ENCODE measurements around the gene LANCL2.

The LANCL2 gene

GRCh38 chr7:55464422-55464821 lies 99.3 kb downstream of the LANCL2 start:
- DNase-seq (ENCODE audit: extremely low read depth, insufficient read length), result no peak
- peaks cover 26% of the 10 kb centered on the region for H3K36me3 ChIP-seq (ENCODE audit: control insufficient read depth, insufficient read depth, low read length)
- TF ChIP-seq CTCF (IDR thresholded peaks at IDR 0.05; ENCODE audit: insufficient read depth, low read length, poor library complexity, severe bottlenecking), result no peak
- H3K4me3 ChIP-seq (replicated peaks; ENCODE audit: low read depth, low read length), result no peak overlapping the region
- H3K27me3 ChIP-seq (replicated peaks; ENCODE audit: control insufficient read depth, insufficient read depth, low read length), result no peaks in the 10 kb centered on the region

- no peak for TF ChIP-seq CTCF (IDR thresholded peaks at IDR 0.05; ENCODE audit: insufficient read depth, low read length, poor library complexity, severe bottlenecking)
- no peak overlapping the region for H3K4me3 ChIP-seq (replicated peaks; ENCODE audit: low read depth, low read length)
- H3K36me3 ChIP-seq (ENCODE audit: control insufficient read depth, insufficient read depth, low read length), result peaks cover 31% of the 10 kb centered on the region
- no peak for DNase-seq (ENCODE audit: extremely low read depth, insufficient read length)
- H3K27me3 ChIP-seq (replicated peaks; ENCODE audit: control insufficient read depth, insufficient read depth, low read length), result no peaks in the 10 kb centered on the region
Observed at GRCh38 chr7:55465691-55466090, 100.6 kb downstream of the LANCL2 start.

GRCh38 chr7:55467047-55467593 lies 102.0 kb downstream of the LANCL2 start:
- Histone ChIP-seq H3K4me3 (replicated peaks; ENCODE audit: low read depth, low read length) (no peak overlapping the region), H3K27me3 (replicated peaks; ENCODE audit: control insufficient read depth, insufficient read depth, low read length) (no peaks in the 10 kb centered on the region), H3K36me3 (ENCODE audit: control insufficient read depth, insufficient read depth, low read length) (peaks cover 33% of the 10 kb centered on the region)
- no peak for DNase-seq (ENCODE audit: extremely low read depth, insufficient read length)
- TF ChIP-seq CTCF (IDR thresholded peaks at IDR 0.05; ENCODE audit: insufficient read depth, low read length, poor library complexity, severe bottlenecking), result no peak

- H3K4me3 ChIP-seq (replicated peaks; ENCODE audit: low read depth, low read length), result no peak overlapping the region
- no peak for DNase-seq (ENCODE audit: extremely low read depth, insufficient read length)
- no peaks in the 10 kb centered on the region for H3K27me3 ChIP-seq (replicated peaks; ENCODE audit: control insufficient read depth, insufficient read depth, low read length)
- H3K36me3 ChIP-seq (ENCODE audit: control insufficient read depth, insufficient read depth, low read length), result peaks cover 40% of the 10 kb centered on the region
- TF ChIP-seq CTCF (IDR thresholded peaks at IDR 0.05; ENCODE audit: insufficient read depth, low read length, poor library complexity, severe bottlenecking), result no peak
Observed at GRCh38 chr7:55468495-55468894, 103.4 kb downstream of the LANCL2 start.

- no peaks in the 10 kb centered on the region for H3K27me3 ChIP-seq (replicated peaks; ENCODE audit: control insufficient read depth, insufficient read depth, low read length)
- no peak for DNase-seq (ENCODE audit: extremely low read depth, insufficient read length)
- TF ChIP-seq CTCF (IDR thresholded peaks at IDR 0.05; ENCODE audit: insufficient read depth, low read length, poor library complexity, severe bottlenecking), result no peak
- H3K4me3 ChIP-seq (replicated peaks; ENCODE audit: low read depth, low read length), result no peak overlapping the region
- H3K36me3 ChIP-seq (ENCODE audit: control insufficient read depth, insufficient read depth, low read length), result peaks cover 38% of the 10 kb centered on the region
Observed at GRCh38 chr7:55469271-55469681, 104.1 kb downstream of the LANCL2 start.

GRCh38 chr7:55469721-55470120 lies 104.6 kb downstream of the LANCL2 start:
- no peak for TF ChIP-seq CTCF (IDR thresholded peaks at IDR 0.05; ENCODE audit: insufficient read depth, low read length, poor library complexity, severe bottlenecking)
- peaks cover 40% of the 10 kb centered on the region for H3K36me3 ChIP-seq (ENCODE audit: control insufficient read depth, insufficient read depth, low read length)

More at GRCh38 chr7:55469721-55470120, 104.6 kb downstream of the LANCL2 start:
- no peaks in the 10 kb centered on the region for H3K27me3 ChIP-seq (replicated peaks; ENCODE audit: control insufficient read depth, insufficient read depth, low read length)
- H3K4me3 ChIP-seq (replicated peaks; ENCODE audit: low read depth, low read length), result no peak overlapping the region
- DNase-seq (ENCODE audit: extremely low read depth, insufficient read length), result no peak

Measured in GM06990 (cell line).